Suprapubic skin (tissue), 4 donors: ENCODE data around the gene SRA1.

Experiments used
- CTCF ChIP-seq, 2 donors: fragments of 200-600 bp in 1 of 2; fragments of 450-650 bp in 1 of 2; sonication (generic) in 1 of 2; IDR thresholded peaks; one replicate each; pipeline ENCODE4 v1.5.1; 2016 to 2019; ENCODE audit warnings: antibody characterized with exemption in 2 of 2, mild to moderate bottlenecking in 1 of 2, moderate library complexity in 1 of 2
- EP300 ChIP-seq: sonication (generic); formaldehyde crosslinking; IDR thresholded peaks from one replicate; pipeline ENCODE4 v1.6.1; 2017; ENCODE audit warnings: antibody characterized with exemption
- POLR2A ChIP-seq, 2 donors: fragments of 450-650 bp; IDR thresholded peaks; one replicate each; pipeline ENCODE4 v1.6.1; 2017; ENCODE audit warnings: antibody characterized with exemption in 2 of 2, mild to moderate bottlenecking in 2 of 2, moderate library complexity in 2 of 2
- POLR2AphosphoS5 ChIP-seq, 3 donors: sonication (generic); formaldehyde crosslinking; IDR thresholded peaks; one replicate each; pipeline ENCODE4 v1.6.1; 2017; ENCODE audit warnings: antibody characterized with exemption in 3 of 3

GRCh38 chr5:140568443-140569063 is 11.3 kb upstream of the SRA1 start:
- TF ChIP-seq POLR2AphosphoS5 (IDR thresholded peaks at IDR 0.05) (no peak), POLR2A (IDR thresholded peaks at IDR 0.05) (no peak), CTCF (IDR thresholded peaks at IDR 0.05) (no peak), EP300 (no peak)
